H1 (cell line): ENCODE measurements around the gene RNF157. TPM values are rescaled to one million over a fixed set of nuclear protein-coding genes. Genes with fewer than 3 reads are reported as not detected.

Source experiments
- CTCF ChIA-PET: fragments of 300-600 bp; sonication (Branson Sonifier 250); formaldehyde crosslinking; loops from one replicate; lab custom pipeline; 2021; ENCODE audit not compliant: partially characterized antibody; lab: Charles Lee
- POLR2A ChIA-PET: fragments of 300-600 bp; sonication (Branson Sonifier 250); formaldehyde crosslinking; loops from one replicate; lab custom pipeline; 2021; ENCODE audit warnings: inconsistent platforms; ENCODE audit not compliant: partially characterized antibody; lab: Charles Lee
- DNase-seq, 2 experiments: peaks; one replicate each; pipeline versions ENCODE4 v3.0.0 to v3.0.0-alpha.2; 2010 to 2022; ENCODE audit warnings: low spot score in 2 of 2, low read depth in 1 of 2, mixed read lengths in 1 of 2
- FAIRE-seq: peaks from 2 replicates; lab custom pipeline; 2011; peaks lifted over from hg19 to GRCh38; lab: Jason Lieb, UNC
- H2AFZ ChIP-seq: 2 replicates; pipeline ENCODE4 v1.8.1; 2012; ENCODE audit warnings: low read length, inconsistent platforms
- H2AK5ac ChIP-seq: 2 replicates; pipeline ENCODE4 v1.6.1; 2013; ENCODE audit warnings: low read depth, low read length
- H2BK120ac ChIP-seq: replicated peaks from 2 replicates; pipeline ENCODE3; 2013; ENCODE audit warnings: low read depth, low read length, inconsistent platforms
- H2BK12ac ChIP-seq: 2 replicates; pipeline ENCODE4 v1.6.1; 2013; ENCODE audit warnings: low read depth, low read length
- H2BK15ac ChIP-seq: 2 replicates; pipeline ENCODE4 v1.6.1; 2013; ENCODE audit warnings: low read length
- H2BK20ac ChIP-seq: 2 replicates; pipeline ENCODE4 v1.6.1; 2013; ENCODE audit warnings: low read length
- H2BK5ac ChIP-seq: 2 replicates; pipeline ENCODE4 v1.6.1; 2013; ENCODE audit warnings: low read depth, low read length
- H3K14ac ChIP-seq: 2 replicates; pipeline ENCODE4 v1.6.1; 2013; ENCODE audit warnings: inconsistent platforms; ENCODE audit not compliant: insufficient read length
- H3K18ac ChIP-seq: 2 replicates; pipeline ENCODE4 v1.6.1; 2013; ENCODE audit warnings: low read length; ENCODE audit errors: extremely low read depth
- H3K23ac ChIP-seq: 2 replicates; pipeline ENCODE4 v1.6.1; 2013; ENCODE audit warnings: inconsistent platforms; ENCODE audit not compliant: insufficient read length
- H3K23me2 ChIP-seq: 2 replicates; pipeline ENCODE4 v1.6.1; 2013; ENCODE audit warnings: low read depth, low read length
- H3K27ac ChIP-seq: 2 replicates; pipeline ENCODE4 v1.6.1; 2011; ENCODE audit warnings: low read depth, low read length, inconsistent platforms
- H3K27me3 ChIP-seq, 4 experiments: replicated peaks in 1 of 4; 1 replicate in 1 of 4; 2 replicates in 3 of 4; pipeline versions ENCODE4 v1.6.1 to v1.8.1; 2011 to 2013; ENCODE audit warnings: low read length in 3 of 4, mild to moderate bottlenecking in 3 of 4, inconsistent platforms in 2 of 4, mixed read lengths in 2 of 4, moderate library complexity in 1 of 4; ENCODE audit not compliant: control insufficient read depth in 3 of 4, insufficient read depth in 3 of 4; ENCODE audit errors: extremely low read depth in 1 of 4
- H3K36me3 ChIP-seq, 4 experiments: 2 replicates each; pipeline versions ENCODE4 v1.6.1 to v1.8.1; 2011 to 2013; ENCODE audit warnings: mild to moderate bottlenecking in 4 of 4, low read length in 3 of 4, moderate library complexity in 2 of 4, control low read depth in 1 of 4, inconsistent platforms in 1 of 4; ENCODE audit not compliant: insufficient read depth in 4 of 4, control insufficient read depth in 2 of 4
- H3K4ac ChIP-seq: replicated peaks from 2 replicates; pipeline ENCODE3; 2013; ENCODE audit warnings: low read length, low read depth, mixed read lengths, inconsistent platforms; ENCODE audit not compliant: insufficient read length
- H3K4me1 ChIP-seq, 4 experiments: replicated peaks in 1 of 4; 1 replicate in 1 of 4; 2 replicates in 3 of 4; pipeline versions ENCODE4 v1.6.1 to v1.8.1; 2011 to 2013; ENCODE audit warnings: low read length in 3 of 4, inconsistent platforms in 2 of 4, mixed read lengths in 1 of 4; ENCODE audit not compliant: insufficient read depth in 4 of 4, control insufficient read depth in 3 of 4
- H3K4me2 ChIP-seq, 2 experiments: 2 replicates each; pipeline versions ENCODE4 v1.6.1 to v1.8.1; 2011 to 2013; ENCODE audit warnings: low read depth in 2 of 2, low read length in 2 of 2, control low read depth in 1 of 2, inconsistent platforms in 1 of 2, mild to moderate bottlenecking in 1 of 2; ENCODE audit not compliant: insufficient read depth in 1 of 2
- H3K4me3 ChIP-seq, 4 experiments: fragments of 200-600, 300-600 bp in 1 of 4; sonication (generic), shearing (Covaris generic), sonication (Bioruptor Twin) in 1 of 4; 2 replicates each; pipeline versions ENCODE4 v1.5.1 to v1.8.1; 2011 to 2016; ENCODE audit warnings: low read length in 4 of 4, low read depth in 3 of 4, control low read depth in 2 of 4, inconsistent platforms in 2 of 4, mild to moderate bottlenecking in 2 of 4, mixed read lengths in 1 of 4, moderate library complexity in 1 of 4; ENCODE audit not compliant: insufficient read depth in 2 of 4; ENCODE audit errors: extremely low read depth in 1 of 4
- H3K56ac ChIP-seq: replicated peaks from 2 replicates; pipeline ENCODE3; 2013; ENCODE audit warnings: low read depth, mild to moderate bottlenecking, mixed read lengths, low read length, inconsistent platforms; ENCODE audit not compliant: insufficient read length
- H3K79me1 ChIP-seq: 2 replicates; pipeline ENCODE4 v1.6.1; 2013; ENCODE audit warnings: low read depth, low read length, control low read depth
- H3K79me2 ChIP-seq, 2 experiments: 2 replicates each; pipeline versions ENCODE4 v1.6.1 to v1.8.1; 2012 to 2013; ENCODE audit warnings: low read length in 2 of 2, mild to moderate bottlenecking in 2 of 2, inconsistent platforms in 1 of 2; ENCODE audit not compliant: insufficient read depth in 2 of 2, control insufficient read depth in 1 of 2
- H3K9ac ChIP-seq, 4 experiments: replicated peaks in 1 of 4; 1 replicate in 1 of 4; 2 replicates in 3 of 4; pipeline versions ENCODE4 v1.6.1 to v1.8.1; 2011 to 2013; ENCODE audit warnings: low read depth in 3 of 4, low read length in 3 of 4, control low read depth in 2 of 4, mild to moderate bottlenecking in 2 of 4, moderate library complexity in 2 of 4, inconsistent platforms in 1 of 4; ENCODE audit errors: extremely low read depth in 1 of 4
- H3K9me3 ChIP-seq, 2 experiments: 2 replicates each; pipeline versions ENCODE4 v1.6.1 to v1.8.1; 2012 to 2013; ENCODE audit warnings: mild to moderate bottlenecking in 2 of 2, moderate library complexity in 2 of 2, control low read depth in 1 of 2, inconsistent platforms in 1 of 2, low read depth in 1 of 2, low read length in 1 of 2, mixed read lengths in 1 of 2; ENCODE audit not compliant: insufficient read depth in 2 of 2
- H4K20me1 ChIP-seq, 2 experiments: replicated peaks in 1 of 2; 2 replicates each; pipeline versions ENCODE3 to v1.8.1; 2011 to 2013; ENCODE audit warnings: inconsistent platforms in 2 of 2, low read length in 2 of 2, mild to moderate bottlenecking in 1 of 2; ENCODE audit not compliant: insufficient read depth in 2 of 2, control insufficient read depth in 1 of 2
- H4K5ac ChIP-seq: 2 replicates; pipeline ENCODE4 v1.6.1; 2013; ENCODE audit warnings: low read length, low read depth, mixed read lengths, inconsistent platforms; ENCODE audit not compliant: insufficient read length
- H4K8ac ChIP-seq: 2 replicates; pipeline ENCODE4 v1.8.0; 2013; ENCODE audit warnings: mild to moderate bottlenecking, moderate library complexity, low read length, inconsistent platforms; ENCODE audit not compliant: insufficient read depth; ENCODE audit errors: extremely low read depth
- H4K91ac ChIP-seq: replicated peaks from 2 replicates; pipeline ENCODE3; 2013; ENCODE audit warnings: low read length, mixed read lengths, inconsistent platforms; ENCODE audit not compliant: insufficient read length
- BACH1 ChIP-seq: IDR thresholded peaks from 2 replicates; pipeline ENCODE4 v1.6.1; 2012; ENCODE audit warnings: low read length, improper control_type of control experiment
- E2F6 ChIP-seq: IDR thresholded peaks from 2 replicates; pipeline ENCODE4 v1.6.1; 2012; ENCODE audit warnings: inconsistent platforms
- HDAC2 ChIP-seq, 2 experiments: fragments of 300-600 bp in 1 of 2; sonication (generic) in 1 of 2; IDR thresholded peaks; 2 replicates each; pipeline ENCODE4 v1.6.1; 2011 to 2012; ENCODE audit warnings: low read depth in 2 of 2, low read length in 2 of 2, mild to moderate bottlenecking in 2 of 2, moderate library complexity in 2 of 2, borderline replicate concordance in 1 of 2, inconsistent platforms in 1 of 2
- KDM1A ChIP-seq: fragments of 200-600, 300-600 bp; sonication (generic); IDR thresholded peaks from 2 replicates; pipeline ENCODE4 v1.7.1; 2016; ENCODE audit warnings: mild to moderate bottlenecking, low read length, borderline replicate concordance
- PHF8 ChIP-seq: fragments of 200-600 bp; sonication (generic); conservative IDR thresholded peaks from 2 replicates; pipeline ENCODE4 v1.7.1; 2012; ENCODE audit warnings: low read depth, mild to moderate bottlenecking, inconsistent platforms, low read length, moderate library complexity
- SIRT6 ChIP-seq: IDR thresholded peaks from one replicate; pipeline ENCODE4 v1.7.1; 2012; ENCODE audit warnings: low read length, inconsistent platforms
- SUZ12 ChIP-seq: fragments of 200-600 bp; sonication (generic); IDR thresholded peaks from 2 replicates; pipeline ENCODE4 v1.6.1; 2012; ENCODE audit warnings: mild to moderate bottlenecking, inconsistent platforms, low read length, moderate library complexity, mixed read lengths
- TAF7 ChIP-seq: optimal IDR thresholded peaks from 2 replicates; pipeline ENCODE3; 2011; ENCODE audit warnings: low read depth, mild to moderate bottlenecking, inconsistent platforms, low read length, moderate library complexity, borderline replicate concordance
- TBP ChIP-seq: IDR thresholded peaks from 2 replicates; pipeline ENCODE4 v1.6.1; 2011; ENCODE audit warnings: low read depth, low read length, improper control_type of control experiment
- TCF12 ChIP-seq: IDR thresholded peaks from 2 replicates; pipeline ENCODE4 v1.6.1; 2011; ENCODE audit warnings: low read depth, mild to moderate bottlenecking, low read length
- ZNF274 ChIP-seq: IDR thresholded peaks from 2 replicates; pipeline ENCODE4 v1.7.0; 2012; ENCODE audit warnings: low read length, borderline replicate concordance; ENCODE audit errors: extremely low read depth
- WGBS, 2 experiments: shearing (Covaris generic) in 1 of 2; methylation state at CpG; one replicate each; pipeline versions ENCODE4 v1.1.6 to v1.1.7; 2013 to 2015; ENCODE audit warnings: low lambda C conversion rate in 2 of 2, mixed read lengths in 2 of 2, inconsistent platforms in 1 of 2, low coverage in 1 of 2, missing lambda C conversion rate in 1 of 2; ENCODE audit not compliant: insufficient replicate concordance in 2 of 2, insufficient coverage in 1 of 2, insufficient read length in 1 of 2; ENCODE audit errors: extremely low coverage in 1 of 2, missing lambda C conversion rate in 1 of 2; 5-methylcytosine and 5-hydroxymethylcytosine counted together
- polyA plus RNA-seq, 7 experiments: library from polyadenylated mRNA; depleted of rRNA in 3 of 7; stranded (reverse) in 5 of 7; unstranded in 2 of 7; fragments of >200 nt in 5 of 7; fragments of 200-250 nt in 2 of 7; gene quantifications; 1 replicate in 5 of 7; 2 replicates in 1 of 7; 4 replicates in 1 of 7; pipeline versions ENCODE4 v1.2.1 to v1.2.3, GENCODE V29; 2011 to 2013; ENCODE audit warnings: missing spikeins in 2 of 7, mixed read lengths in 2 of 7
- total RNA-seq: library from RNA; stranded (reverse); fragmentation: NEBNext Ultra II Directional; extraction: Animal tissue kit (Norgen Biotek cat#: 25700); gene quantifications from 2 replicates; pipeline ENCODE4 v1.2.1, GENCODE V29; 2021

RNF157 gene
- total and polyA plus RNA-seq, 2 of the 8 experiments (the other 6 are each of a cell fraction or from before 2014, with no cell fraction given): 13.4 to 16.7 TPM

GRCh38 chr17:76276461-76277299 lies 36.4 kb upstream of the RNF157 start:
- Histone ChIP-seq H3K18ac (no peak overlapping the region), H3K27me3 (no peaks in the 10 kb centered on the region), H2BK20ac (no peak overlapping the region), H3K14ac (no peak overlapping the region), H2AFZ (no peak overlapping the region), H4K5ac (no peak overlapping the region), H3K27ac (no peak overlapping the region), H3K23ac (no peak overlapping the region), H2AK5ac (no peak overlapping the region), H3K79me1 (no peaks in the 10 kb centered on the region), H3K4me2 (no peak overlapping the region), H4K91ac (no peak overlapping the region), H4K20me1 (peaks cover 0 to 3% of the 10 kb centered on the region in 2 experiments), H2BK5ac (no peak overlapping the region; the same call in 1 of the 2 replicates), H4K8ac (no peak overlapping the region), H3K23me2 (peaks cover 3% of the 10 kb centered on the region; the same call in 1 of the 2 replicates), H2BK120ac (no peak overlapping the region), H3K79me2 (no peaks in the 10 kb centered on the region), H2BK15ac (no peak overlapping the region), H3K9ac (no peak overlapping the region), H3K4me1 (peaks cover 0 to 11% (median 7%) of the 10 kb centered on the region in 4 experiments; a peak in 6 of 7 replicates), H3K9me3 (no peaks in the 10 kb centered on the region), H3K36me3 (no peaks in the 10 kb centered on the region; a peak in 1 of 8 replicates), H3K4ac (no peak overlapping the region), H3K56ac (no peak overlapping the region), H2BK12ac (no peak overlapping the region), H3K4me3 (no peak overlapping the region)
- DNase-seq (no peak), FAIRE-seq (no peak)
- POLR2A ChIA-PET: interaction anchor here (2.0 kb wide), 1 partner anchor 12 kb away, joined by 5 read pairs; the partner anchor contains the start of gene UBALD2
- CTCF ChIA-PET: interaction anchor here (0.8 to 3.4 kb wide), 9 partner anchors 15 to 262 kb away, joined by 3 to 32 read pairs (median 4); partner anchors contain the start of gene EXOC7
- 90% methylated on average over 19 of the region's 19 CpGs; no CpG with 5 or more reads in 1 of the 2 experiments for WGBS, 2 experiments
- no peak for TF ChIP-seq TAF7
- no peak for TF ChIP-seq TBP
- no peak for TF ChIP-seq TCF12
- TF ChIP-seq KDM1A: no peak
- TF ChIP-seq SUZ12: no peak
- TF ChIP-seq HDAC2 (IDR thresholded peaks at IDR 0.05; ENCODE audit: borderline replicate concordance in 1 of 2, low read depth in 2 of 2, low read length in 2 of 2): no peak
- TF ChIP-seq E2F6: no peak
- TF ChIP-seq SIRT6: no peak
- TF ChIP-seq ZNF274: no peak
- TF ChIP-seq PHF8: no peak
- TF ChIP-seq BACH1: no peak
